Large intestine (tissue), 3 donors: ENCODE measurements around the gene KNG1. TPM values are rescaled to one million over a fixed set of nuclear protein-coding genes. Genes with fewer than 3 reads are reported as not detected.

Source experiments
- DNase-seq, 2 donors: peaks; one replicate each; pipeline versions ENCODE4 v3.0.0 to v3.0.0-alpha.2; 2013
- H3K27ac ChIP-seq: one replicate; pipeline ENCODE4 v1.5.1; 2013; ENCODE audit warnings: low read length
- H3K27me3 ChIP-seq: 2 replicates; pipeline ENCODE4 v1.6.1; 2013; ENCODE audit warnings: low read length; ENCODE audit not compliant: control insufficient read depth, insufficient read depth
- H3K36me3 ChIP-seq: 2 replicates; pipeline ENCODE4 v1.6.1; 2013; ENCODE audit warnings: low read length; ENCODE audit not compliant: control insufficient read depth, insufficient read depth
- H3K4me1 ChIP-seq: one replicate; pipeline ENCODE4 v1.6.1; 2013; ENCODE audit warnings: low read length; ENCODE audit not compliant: control insufficient read depth, insufficient read depth
- H3K4me3 ChIP-seq: one replicate; pipeline ENCODE4 v1.5.1; 2013; ENCODE audit warnings: low read length
- H3K9me3 ChIP-seq: one replicate; pipeline ENCODE4 v1.6.1; 2013; ENCODE audit warnings: mild to moderate bottlenecking, low read depth, low read length, moderate library complexity; ENCODE audit not compliant: control insufficient read depth
- WGBS: methylation state at CpG from one replicate; pipeline ENCODE4 v1.1.5; 2013; ENCODE audit warnings: low lambda C conversion rate; ENCODE audit not compliant: insufficient coverage; 5-methylcytosine and 5-hydroxymethylcytosine counted together
- polyA plus RNA-seq: library from polyadenylated mRNA; unstranded; fragments of 120-200 nt; gene quantifications from one replicate; pipeline ENCODE4 v1.2.1, GENCODE V29; 2013

KNG1 gene
- polyA plus RNA-seq, 1 donor: 5.1 TPM

DNA sequence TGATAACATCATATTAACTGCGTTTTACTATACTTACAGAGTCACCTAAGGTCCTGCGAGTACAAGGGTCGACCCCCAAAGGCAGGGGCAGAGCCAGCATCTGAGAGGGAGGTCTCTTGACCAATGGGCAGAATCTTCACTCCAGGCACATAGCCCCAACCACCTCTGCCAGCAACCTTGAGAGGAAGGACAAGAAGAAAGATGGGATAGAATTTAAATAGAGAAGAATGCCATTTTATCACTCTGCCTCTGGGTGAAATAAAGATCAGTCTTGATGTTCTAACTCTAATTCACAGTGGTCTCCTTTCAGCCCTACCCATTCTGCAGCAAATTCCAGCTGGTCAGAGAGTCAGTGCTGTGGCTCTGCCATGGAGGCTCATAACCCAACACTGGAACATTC lies 26.5 kb downstream of the KNG1 start:
- no CpG with 5 or more reads among the region's 3 CpGs for WGBS

DNA sequence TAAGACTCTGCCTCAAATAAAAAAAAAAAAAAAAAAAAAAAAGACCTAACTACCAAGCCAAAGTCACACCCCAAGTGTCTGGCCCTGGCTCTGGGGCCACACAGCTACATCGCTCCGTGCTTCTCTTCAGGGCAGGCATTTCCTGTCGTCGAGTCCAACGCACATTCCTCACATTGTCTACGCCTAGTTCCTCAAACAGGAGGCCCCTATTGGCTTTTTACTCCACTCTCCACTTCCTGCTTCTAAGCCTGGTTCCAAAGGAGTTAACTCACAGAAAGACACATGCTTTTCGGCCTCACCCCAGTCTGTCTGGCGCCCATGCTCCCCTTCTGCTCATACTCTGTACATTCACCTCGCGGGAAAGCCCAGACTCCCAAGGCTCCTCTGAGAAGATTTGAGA lies 28.8 kb downstream of the KNG1 start:
- peak; percentile 92 to 94 for DNase-seq
- H3K27me3 ChIP-seq: no peaks in the 10 kb centered on the region
- H3K27ac ChIP-seq: peak overlapping the region; percentile 83
- H3K36me3 ChIP-seq: no peaks in the 10 kb centered on the region
- H3K4me1 ChIP-seq: peaks cover 32% of the 10 kb centered on the region
- H3K9me3 ChIP-seq: no peaks in the 10 kb centered on the region
- no CpG with 5 or more reads among the region's 10 CpGs for WGBS
- no peak overlapping the region for H3K4me3 ChIP-seq

More for the DNA sequence above, 26.5 kb downstream of the KNG1 start:
- H3K27ac ChIP-seq: peak overlapping the region; percentile 83
- DNase-seq: peak in 1 of 2 donors; percentile 66
- no peak overlapping the region for H3K4me3 ChIP-seq
- no peaks in the 10 kb centered on the region for H3K9me3 ChIP-seq
- no peaks in the 10 kb centered on the region for H3K27me3 ChIP-seq
- peaks cover 32% of the 10 kb centered on the region for H3K4me1 ChIP-seq
- H3K36me3 ChIP-seq: no peaks in the 10 kb centered on the region

- no peak overlapping the region for H3K27ac ChIP-seq
These were observed 33.2 kb downstream of the KNG1 start for GRCh38 chr3:186750316-186750715.

DNA sequence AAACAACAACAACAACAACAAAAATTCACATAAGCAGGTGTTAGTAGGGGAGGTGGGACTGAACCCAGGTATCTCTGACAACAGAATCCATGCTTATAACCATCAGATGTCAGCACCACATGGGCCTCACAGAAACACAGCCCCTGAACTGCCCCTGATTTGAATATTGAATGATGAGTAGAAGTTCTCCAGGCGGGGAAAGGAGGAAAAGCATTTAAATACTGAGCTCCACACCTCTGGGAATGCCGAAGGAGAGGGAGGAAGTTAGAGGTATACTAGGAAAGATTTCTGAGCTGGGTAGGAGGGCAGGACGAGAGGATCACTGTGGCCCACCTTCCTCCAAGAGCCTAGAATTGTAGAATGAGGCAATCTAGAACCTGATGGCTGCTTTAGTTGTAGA lies 34.3 kb downstream of the KNG1 start:
- Histone ChIP-seq H3K9me3 (no peaks in the 10 kb centered on the region), H3K27me3 (no peaks in the 10 kb centered on the region), H3K36me3 (no peaks in the 10 kb centered on the region), H3K27ac (no peak overlapping the region), H3K4me3 (no peak overlapping the region), H3K4me1 (peaks cover 7% of the 10 kb centered on the region)
- WGBS: 100% methylated on average over 1 of the region's 3 CpGs
- DNase-seq: no peak

More at GRCh38 chr3:186750316-186750715, 33.2 kb downstream of the KNG1 start:
- H3K4me1 ChIP-seq: peaks cover 12% of the 10 kb centered on the region
- DNase-seq: no peak
- no peaks in the 10 kb centered on the region for H3K36me3 ChIP-seq
- no CpG with 5 or more reads among the region's 2 CpGs for WGBS
- H3K9me3 ChIP-seq: no peaks in the 10 kb centered on the region
- no peaks in the 10 kb centered on the region for H3K27me3 ChIP-seq
- no peak overlapping the region for H3K4me3 ChIP-seq

DNA sequence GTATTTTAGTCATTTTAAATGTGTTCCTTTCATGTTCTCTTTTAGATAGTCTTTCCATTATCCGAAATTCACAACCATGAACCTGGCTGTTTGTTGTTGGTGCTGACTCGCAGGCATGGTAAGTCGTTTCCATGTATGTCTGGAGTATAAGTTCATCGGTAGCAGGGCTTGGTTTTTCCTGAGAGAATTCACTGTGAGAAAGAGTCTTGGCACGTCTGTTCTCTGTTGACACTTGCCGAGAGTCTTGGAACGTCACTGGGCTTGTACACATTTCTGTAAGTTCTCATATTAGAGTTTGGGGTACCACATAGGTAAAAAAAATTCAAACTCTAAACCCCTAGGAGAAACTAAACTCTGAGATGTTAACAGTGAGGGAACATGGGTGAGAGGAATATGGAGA lies 36.8 kb downstream of the KNG1 start:
- Histone ChIP-seq H3K27ac (peak overlapping the region; percentile 79), H3K36me3 (no peaks in the 10 kb centered on the region), H3K9me3 (no peaks in the 10 kb centered on the region), H3K4me3 (no peak overlapping the region), H3K4me1 (peaks cover 7% of the 10 kb centered on the region), H3K27me3 (no peaks in the 10 kb centered on the region)
- DNase-seq: no peak
- 100% methylated on average over 1 of the region's 7 CpGs for WGBS

- 20% methylated on average over 1 of the region's 5 CpGs for WGBS
- Histone ChIP-seq H3K4me3 (no peak overlapping the region), H3K4me1 (peaks cover 7% of the 10 kb centered on the region), H3K9me3 (no peaks in the 10 kb centered on the region), H3K36me3 (no peaks in the 10 kb centered on the region), H3K27me3 (no peaks in the 10 kb centered on the region), H3K27ac (peak overlapping the region; percentile 79)
- peak; percentile 69 to 83 for DNase-seq
These were observed 37.7 kb downstream of the KNG1 start for GRCh38 chr3:186754871-186755270.

GRCh38 chr3:186757214-186757613 lies 40.1 kb downstream of the KNG1 start:
- Histone ChIP-seq H3K27me3 (no peaks in the 10 kb centered on the region), H3K4me1 (peaks cover 19% of the 10 kb centered on the region), H3K4me3 (no peak overlapping the region), H3K9me3 (no peaks in the 10 kb centered on the region), H3K27ac (no peak overlapping the region), H3K36me3 (no peaks in the 10 kb centered on the region)
- WGBS: 95% methylated on average over 3 of the region's 8 CpGs
- no peak for DNase-seq

DNA sequence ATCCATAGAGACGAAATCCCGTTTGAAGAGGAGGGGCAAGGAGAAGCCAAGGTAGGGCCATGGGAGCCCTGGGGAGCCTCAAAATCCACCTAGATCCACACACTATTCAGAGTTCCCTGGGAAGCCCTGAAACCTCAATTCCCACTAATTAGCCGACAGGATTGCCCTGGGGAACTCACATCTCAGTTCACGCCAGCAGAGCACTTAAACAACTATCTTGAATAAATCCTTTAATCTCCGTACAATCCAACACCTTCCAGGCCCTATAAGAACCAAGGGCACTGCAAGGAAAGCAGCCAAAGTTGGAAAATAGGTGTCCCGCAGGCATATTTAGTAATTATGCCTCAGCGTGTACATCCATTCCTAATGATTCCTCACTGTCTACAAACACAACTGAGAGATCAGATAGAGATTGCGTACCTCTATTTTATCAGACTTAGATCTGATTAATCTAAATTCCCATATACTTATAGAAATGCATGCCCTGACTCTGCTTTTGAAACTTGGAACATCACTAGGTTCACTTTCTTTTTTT lies 40.6 kb downstream of the KNG1 start:
- DNase-seq: no peak
- H3K9me3 ChIP-seq: no peaks in the 10 kb centered on the region
- H3K27me3 ChIP-seq: no peaks in the 10 kb centered on the region
- H3K4me1 ChIP-seq: peaks cover 19% of the 10 kb centered on the region
- no peak overlapping the region for H3K4me3 ChIP-seq
- no peaks in the 10 kb centered on the region for H3K36me3 ChIP-seq
- no peak overlapping the region for H3K27ac ChIP-seq
- 87% methylated on average over 3 of the region's 8 CpGs for WGBS

- Histone ChIP-seq H3K4me3 (no peak overlapping the region), H3K27ac (no peak overlapping the region), H3K4me1 (peaks cover 19% of the 10 kb centered on the region), H3K27me3 (no peaks in the 10 kb centered on the region), H3K9me3 (no peaks in the 10 kb centered on the region), H3K36me3 (no peaks in the 10 kb centered on the region)
- 0% methylated on average over 1 of the region's 11 CpGs for WGBS
- no peak for DNase-seq
These were observed 42.2 kb downstream of the KNG1 start for GRCh38 chr3:186759231-186759930.

- peak overlapping the region; percentile 54 for H3K27ac ChIP-seq
- WGBS: no CpG with 5 or more reads among the region's 10 CpGs
- H3K4me3 ChIP-seq: no peak overlapping the region
- H3K9me3 ChIP-seq: no peaks in the 10 kb centered on the region
- H3K4me1 ChIP-seq: peaks cover 16% of the 10 kb centered on the region
- H3K27me3 ChIP-seq: no peaks in the 10 kb centered on the region
- no peaks in the 10 kb centered on the region for H3K36me3 ChIP-seq
- DNase-seq: peak in 1 of 2 donors; percentile 57
These were observed 43.1 kb downstream of the KNG1 start for GRCh38 chr3:186760141-186760833.
